OCI-LY3 (cell line): ENCODE results near the gene MYL12B.
A peak's percentile ranks its signal among the peaks of the same experiment; 100 is the strongest.

Experiments
- H2AFZ ChIP-seq: fragments of 200-600, 300-600 bp; shearing (Covaris generic); 2 replicates; pipeline ENCODE4 v1.6.0; 2014; ENCODE audit warnings: antibody characterized with exemption, low read depth, low read length
- H3K27ac ChIP-seq: fragments of 200-600, 300-600 bp; sonication (generic); 2 replicates; pipeline ENCODE4 v1.5.1; 2014; ENCODE audit warnings: mild to moderate bottlenecking, low read length, moderate library complexity, mixed read lengths
- H3K27me3 ChIP-seq: fragments of 200-600, 300-600 bp; sonication (generic); 2 replicates; pipeline ENCODE4 v1.6.1; 2014; ENCODE audit warnings: low read depth, low read length, mixed read lengths
- H3K36me3 ChIP-seq: fragments of 200-600, 300-600 bp; sonication (generic); replicated peaks from 2 replicates; pipeline ENCODE3; 2014; ENCODE audit warnings: low read depth, low read length, mixed read lengths
- H3K4me1 ChIP-seq: fragments of 300-600, 200-600 bp; sonication (generic); 2 replicates; pipeline ENCODE4 v1.6.1; 2014; ENCODE audit warnings: low read length, mixed read lengths
- H3K4me2 ChIP-seq: fragments of 200-600, 300-600 bp; sonication (generic); 2 replicates; pipeline ENCODE4 v1.6.1; 2014; ENCODE audit warnings: low read length, mixed read lengths
- H3K4me3 ChIP-seq: fragments of 300-600, 200-600 bp; sonication (generic); 2 replicates; pipeline ENCODE4 v1.5.1; 2014; ENCODE audit warnings: antibody characterized with exemption, mild to moderate bottlenecking, low read length, moderate library complexity
- H3K79me2 ChIP-seq: fragments of 300-600, 200-600 bp; shearing (Covaris generic); 2 replicates; pipeline ENCODE4 v1.6.1; 2014; ENCODE audit warnings: mild to moderate bottlenecking, low read length, mixed read lengths
- H3K9ac ChIP-seq: fragments of 300-600, 200-600 bp; shearing (Covaris generic); 2 replicates; pipeline ENCODE4 v1.6.0; 2014; ENCODE audit warnings: mild to moderate bottlenecking, low read length, moderate library complexity
- H3K9me3 ChIP-seq: fragments of 200-600, 300-600 bp; shearing (Covaris generic); 2 replicates; pipeline ENCODE4 v1.6.1; 2014; ENCODE audit warnings: low read length, mixed read lengths; ENCODE audit not compliant: insufficient read depth
- H4K20me1 ChIP-seq: fragments of 200-600, 300-600 bp; sonication (generic); 2 replicates; pipeline ENCODE4 v1.6.1; 2016; ENCODE audit warnings: low read length, mixed read lengths; ENCODE audit not compliant: insufficient read depth
- CTCF ChIP-seq: fragments of 200-600, 300-600 bp; sonication (generic); IDR thresholded peaks from 2 replicates; pipeline ENCODE4 v1.5.1; 2014; ENCODE audit warnings: antibody characterized with exemption, low read length, low read depth
- EZH2phosphoT487 ChIP-seq: fragments of 200-600 bp; shearing (Covaris generic); IDR thresholded peaks from 2 replicates; pipeline ENCODE4 v1.6.1; 2018; ENCODE audit warnings: antibody characterized with exemption, mixed run types, low read depth

Gene MYL12B

DNA sequence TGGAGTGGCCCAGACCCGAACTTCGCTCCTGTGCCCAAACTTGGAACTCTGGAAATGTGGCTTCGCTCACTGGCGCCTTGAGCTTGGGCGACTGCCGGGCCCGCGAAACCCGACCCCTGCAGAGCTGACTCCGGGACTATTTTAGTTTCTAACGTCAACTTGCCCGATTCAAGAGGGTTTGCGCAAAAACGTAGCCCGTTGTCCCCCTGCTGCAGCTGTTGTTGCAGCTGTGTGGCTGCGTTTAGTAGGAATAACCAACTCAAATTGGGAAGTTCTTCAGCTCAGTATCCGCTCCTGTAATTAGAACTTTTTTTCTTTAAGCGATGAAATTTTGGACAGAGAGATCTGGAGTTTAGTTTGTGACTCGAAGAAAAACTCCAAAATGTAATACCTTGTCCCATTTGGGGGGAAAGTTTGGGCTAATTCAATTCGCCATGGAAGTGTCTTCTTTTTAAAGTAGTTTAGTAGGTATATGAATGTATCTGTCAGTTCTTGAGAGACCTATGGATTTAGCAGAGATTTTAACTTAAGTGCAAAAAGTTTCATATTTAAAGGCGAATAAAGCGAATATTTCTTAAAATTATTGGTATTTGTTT lies 13.8 kb upstream of the MYL12B start:
- H3K9ac ChIP-seq = peak overlapping the region; percentile 96
- H3K79me2 ChIP-seq = peaks cover 61% of the 10 kb centered on the region
- H3K9me3 ChIP-seq = no peaks in the 10 kb centered on the region
- no peak overlapping the region for H2AFZ ChIP-seq
- H3K27ac ChIP-seq = peak overlapping the region; percentile 88
- H3K4me3 ChIP-seq = peak overlapping the region; percentile 97
- TF ChIP-seq EZH2phosphoT487 = no peak
- no peak for TF ChIP-seq CTCF
- no peaks in the 10 kb centered on the region for H3K27me3 ChIP-seq
- H4K20me1 ChIP-seq = peaks cover 40% of the 10 kb centered on the region
- H3K4me1 ChIP-seq = peaks cover 31% of the 10 kb centered on the region
- peak overlapping the region; percentile 80 for H3K4me2 ChIP-seq
- H3K36me3 ChIP-seq = peaks cover 16% of the 10 kb centered on the region

- peaks cover 64% of the 10 kb centered on the region for H3K79me2 ChIP-seq
- H3K4me1 ChIP-seq = peaks cover 31% of the 10 kb centered on the region
- H3K36me3 ChIP-seq = peaks cover 23% of the 10 kb centered on the region
- H3K27ac ChIP-seq = peak overlapping the region; percentile 88
- H3K27me3 ChIP-seq = no peaks in the 10 kb centered on the region
- no peak overlapping the region for H2AFZ ChIP-seq
- H3K4me3 ChIP-seq = peak overlapping the region; percentile 97
- TF ChIP-seq EZH2phosphoT487 (no peak), CTCF (no peak)
- H3K4me2 ChIP-seq = peak overlapping the region; percentile 80
- H3K9ac ChIP-seq = peak overlapping the region; percentile 96
- H4K20me1 ChIP-seq = peaks cover 43% of the 10 kb centered on the region
- H3K9me3 ChIP-seq = no peaks in the 10 kb centered on the region
These were observed 13.1 kb upstream of the MYL12B start for GRCh38 chr18:3248658-3249359.

GRCh38 chr18:3250237-3251107 lies 11.5 kb upstream of the MYL12B start:
- Histone ChIP-seq H3K79me2 (peaks cover 64% of the 10 kb centered on the region), H3K36me3 (peaks cover 39% of the 10 kb centered on the region), H3K9ac (no peak overlapping the region), H3K4me1 (peaks cover 36% of the 10 kb centered on the region), H3K27me3 (no peaks in the 10 kb centered on the region), H3K9me3 (no peaks in the 10 kb centered on the region), H3K4me3 (peak overlapping the region; percentile 50), H3K27ac (peak overlapping the region; percentile 62), H3K4me2 (peak overlapping the region; percentile 62), H4K20me1 (peaks cover 50% of the 10 kb centered on the region), H2AFZ (no peak overlapping the region)
- TF ChIP-seq CTCF (no peak), EZH2phosphoT487 (no peak)
